Activated B cell treated with CpG ODN at 0.5 μM for 24 hours (primary cell): ENCODE results near the gene GINM1. TPM values are rescaled to one million over a fixed set of nuclear protein-coding genes. Genes with fewer than 3 reads are reported as not detected.

Experiments
- ATAC-seq: fragments of 200-7000 bp; cut with Tn5 transposase; one replicate; pipeline ENCODE4 v1.10.0; 2021; ENCODE audit warnings: low read depth, mild to moderate bottlenecking, moderate library complexity
- CTCF ChIA-PET: fragments of 350-600 bp; sonication (Branson Sonifier 250); formaldehyde crosslinking; loops from one replicate; lab custom pipeline; 2021; ENCODE audit warnings: antibody characterized with exemption; lab: Charles Lee
- POLR2A ChIA-PET: fragments of 350-600 bp; sonication (Branson Sonifier 250); formaldehyde crosslinking; loops from one replicate; lab custom pipeline; 2021; ENCODE audit warnings: antibody characterized with exemption; lab: Charles Lee
- DNase-seq: peaks from one replicate; pipeline ENCODE4 v3.0.0; 2022
- H3K27ac Mint-ChIP-seq: one replicate; pipeline ENCODE4 v1.8.0; 2020; ENCODE audit warnings: mixed read lengths
- H3K27me3 Mint-ChIP-seq: one replicate; pipeline ENCODE4 v1.8.0; 2021; ENCODE audit warnings: mixed read lengths
- H3K36me3 Mint-ChIP-seq: one replicate; pipeline ENCODE4 v1.8.0; 2021; ENCODE audit warnings: low read depth, mixed read lengths
- H3K4me1 Mint-ChIP-seq: one replicate; pipeline ENCODE4 v1.8.0; 2021; ENCODE audit warnings: mixed read lengths
- H3K4me3 Mint-ChIP-seq: one replicate; pipeline ENCODE4 v1.8.0; 2020; ENCODE audit warnings: mild to moderate bottlenecking, mixed read lengths
- H3K9me3 Mint-ChIP-seq: one replicate; pipeline ENCODE4 v1.8.0; 2020; ENCODE audit warnings: mixed read lengths
- CTCF ChIP-seq: fragments of 200-600 bp; IDR thresholded peaks from one replicate; pipeline ENCODE4 v1.8.0; 2022; ENCODE audit warnings: antibody characterized with exemption, mild to moderate bottlenecking
- intact Hi-C: fragments of 100-400 bp; cut with micrococcal nuclease; formaldehyde crosslinking; loops from one replicate; pipeline ENCODE4 v1.15.1; 2024
- total RNA-seq: library from RNA; stranded (reverse); gene quantifications from 2 replicates; pipeline ENCODE4 v1.2.3, GENCODE V29; 2022

GINM1 gene
- total RNA-seq, 1 donor from 2014 or later: 18.0 TPM

GRCh38 chr6:149614337-149614736 lies 48.2 kb downstream of the GINM1 start:
- no peaks in the 10 kb centered on the region for H3K27me3 Mint-ChIP-seq
- peaks cover 57% of the 10 kb centered on the region for H3K36me3 Mint-ChIP-seq
- no peak for TF ChIP-seq CTCF
- intact Hi-C loops: no loop called here
- H3K27ac Mint-ChIP-seq: no peak overlapping the region
- H3K4me3 Mint-ChIP-seq: no peak overlapping the region
- DNase-seq (no peak), ATAC-seq (no peak)
- no peaks in the 10 kb centered on the region for H3K4me1 Mint-ChIP-seq
- H3K9me3 Mint-ChIP-seq: peaks cover 3% of the 10 kb centered on the region
- ChIA-PET POLR2A (no interaction called here), CTCF (no interaction called here)

GRCh38 chr6:149615805-149616204 lies 49.6 kb downstream of the GINM1 start:
- CTCF ChIA-PET: no interaction called here
- intact Hi-C loops: no loop called here
- Mint-ChIP-seq H3K9me3 (peaks cover 3% of the 10 kb centered on the region), H3K4me1 (no peaks in the 10 kb centered on the region), H3K36me3 (peaks cover 65% of the 10 kb centered on the region), H3K27me3 (no peaks in the 10 kb centered on the region), H3K27ac (no peak overlapping the region), H3K4me3 (no peak overlapping the region)
- DNase-seq (no peak), ATAC-seq (no peak)
- POLR2A ChIA-PET: no interaction called here
- no peak for TF ChIP-seq CTCF

GRCh38 chr6:149627672-149628071 lies 61.5 kb downstream of the GINM1 start:
- ATAC-seq: no peak
- peaks cover 21% of the 10 kb centered on the region for H3K4me1 Mint-ChIP-seq
- peak overlapping the region; percentile 65 for H3K27ac Mint-ChIP-seq
- intact Hi-C loops: loop anchor here (2.0 kb wide), 1 partner anchor 63 kb away; no protein-coding TSS in a partner anchor
- CTCF ChIA-PET: interaction anchor here (0.7 kb wide), 1 partner anchor 239 kb away, joined by 3 read pairs; no protein-coding TSS in a partner anchor
- H3K36me3 Mint-ChIP-seq: peaks cover 41% of the 10 kb centered on the region
- POLR2A ChIA-PET: no interaction called here
- no peaks in the 10 kb centered on the region for H3K9me3 Mint-ChIP-seq
- H3K4me3 Mint-ChIP-seq: no peak overlapping the region
- no peak for TF ChIP-seq CTCF
- no peaks in the 10 kb centered on the region for H3K27me3 Mint-ChIP-seq
- DNase-seq: no peak

- H3K9me3 Mint-ChIP-seq: no peaks in the 10 kb centered on the region
- CTCF ChIA-PET: no interaction called here
- POLR2A ChIA-PET: interaction anchor here (0.7 kb wide), 1 partner anchor 149 kb away, joined by 3 read pairs; no protein-coding TSS in a partner anchor
- H3K36me3 Mint-ChIP-seq: peaks cover 33% of the 10 kb centered on the region
- DNase-seq: no peak
- peak; percentile 89 for ATAC-seq
- TF ChIP-seq CTCF: no peak
- intact Hi-C loops: loop anchor here (1.0 to 2.0 kb wide), 2 partner anchors 19 to 64 kb away; partner anchors contain the start of gene KATNA1
- H3K4me1 Mint-ChIP-seq: peaks cover 21% of the 10 kb centered on the region
- peak overlapping the region; percentile 90 for H3K27ac Mint-ChIP-seq
- no peaks in the 10 kb centered on the region for H3K27me3 Mint-ChIP-seq
- H3K4me3 Mint-ChIP-seq: peak overlapping the region; percentile 50
Measured at GRCh38 chr6:149628875-149629510, 62.8 kb downstream of the GINM1 start.

GRCh38 chr6:149634315-149634714 lies 68.1 kb downstream of the GINM1 start:
- Mint-ChIP-seq H3K9me3 (no peaks in the 10 kb centered on the region), H3K27ac (no peak overlapping the region), H3K4me3 (no peak overlapping the region), H3K36me3 (peaks cover 46% of the 10 kb centered on the region), H3K4me1 (peaks cover 7% of the 10 kb centered on the region), H3K27me3 (no peaks in the 10 kb centered on the region)
- CTCF ChIA-PET: no interaction called here
- POLR2A ChIA-PET: no interaction called here
- DNase-seq: no peak
- no peak for ATAC-seq
- TF ChIP-seq CTCF: no peak
- intact Hi-C loops: no loop called here
